ENCODE measurements around the gene ANO4.

ANO4 gene

GRCh38 chr12:101173197-101173749 lies 378.7 kb downstream of the ANO4 start:
- no peak for TF ChIP-seq CTCF (IDR thresholded peaks at IDR 0.05; ENCODE audit: low read depth, low read length)
- DNase-seq (ENCODE audit: extremely low read depth, low read depth): no peak

GRCh38 chr12:101174541-101174940 lies 380.0 kb downstream of the ANO4 start:
- TF ChIP-seq CTCF (IDR thresholded peaks at IDR 0.05; ENCODE audit: low read depth, low read length): no peak
- DNase-seq (ENCODE audit: extremely low read depth, low read depth): no peak

All from AG09319 (cell line).